Ishikawa (cell line): ENCODE data around the gene OTOL1.

Experiments
- CEBPB ChIP-seq: IDR thresholded peaks from 2 replicates; pipeline ENCODE4 v1.6.1; 2012
- CREB1 ChIP-seq: IDR thresholded peaks from 2 replicates; pipeline ENCODE4 v1.6.1; 2012; ENCODE audit warnings: low read depth
- EGR1 ChIP-seq: IDR thresholded peaks from 2 replicates; pipeline ENCODE4 v1.6.1; 2012
- EP300 ChIP-seq: IDR thresholded peaks from 2 replicates; pipeline ENCODE4 v1.6.1; 2012; ENCODE audit warnings: borderline replicate concordance
- FOXM1 ChIP-seq: IDR thresholded peaks from 2 replicates; pipeline ENCODE4 v1.6.1; 2012; ENCODE audit warnings: low read depth, borderline replicate concordance
- MAX ChIP-seq: IDR thresholded peaks from 2 replicates; pipeline ENCODE4 v1.6.1; 2012
- NFIC ChIP-seq: IDR thresholded peaks from 2 replicates; pipeline ENCODE4 v1.6.1; 2012
- RAD21 ChIP-seq: IDR thresholded peaks from 2 replicates; pipeline ENCODE4 v1.6.1; 2012; ENCODE audit warnings: low read depth
- REST ChIP-seq: IDR thresholded peaks from 2 replicates; pipeline ENCODE4 v1.6.1; 2012; ENCODE audit warnings: low read depth, mild to moderate bottlenecking
- TAF1 ChIP-seq: IDR thresholded peaks from 2 replicates; pipeline ENCODE4 v1.6.1; 2012; ENCODE audit warnings: low read depth, mild to moderate bottlenecking
- TCF12 ChIP-seq: IDR thresholded peaks from 2 replicates; pipeline ENCODE4 v1.6.1; 2012; ENCODE audit warnings: low read depth
- TEAD4 ChIP-seq: IDR thresholded peaks from 2 replicates; pipeline ENCODE4 v1.6.1; 2012
- USF1 ChIP-seq: IDR thresholded peaks from 2 replicates; pipeline ENCODE4 v1.6.1; 2012
- YY1 ChIP-seq: IDR thresholded peaks from 2 replicates; pipeline ENCODE4 v1.6.1; 2012; ENCODE audit warnings: low read depth
- ZBTB7A ChIP-seq: IDR thresholded peaks from 2 replicates; pipeline ENCODE4 v1.6.1; 2012; ENCODE audit warnings: low read depth

OTOL1 gene

GRCh38 chr3:161545824-161546223, 49.2 kb downstream of the OTOL1 start:
- TF ChIP-seq NFIC: no peak
- TF ChIP-seq CREB1: no peak
- no peak for TF ChIP-seq MAX
- no peak for TF ChIP-seq RAD21
- TF ChIP-seq TEAD4: no peak
- TF ChIP-seq ZBTB7A: no peak
- no peak for TF ChIP-seq FOXM1
- no peak for TF ChIP-seq TCF12
- no peak for TF ChIP-seq EGR1
- no peak for TF ChIP-seq YY1
- TF ChIP-seq REST: no peak
- TF ChIP-seq EP300: no peak
- TF ChIP-seq CEBPB: no peak
- TF ChIP-seq USF1: no peak
- TF ChIP-seq TAF1: no peak

- TF ChIP-seq MAX: no peak
- no peak for TF ChIP-seq CREB1
- TF ChIP-seq USF1: no peak
- TF ChIP-seq EP300: no peak
- no peak for TF ChIP-seq ZBTB7A
Measured at GRCh38 chr3:161548301-161548700, 51.7 kb downstream of the OTOL1 start.

- no peak for TF ChIP-seq NFIC
- no peak for TF ChIP-seq USF1
- no peak for TF ChIP-seq TEAD4
- no peak for TF ChIP-seq EGR1
- no peak for TF ChIP-seq CREB1
- no peak for TF ChIP-seq REST
- TF ChIP-seq CEBPB: no peak
- TF ChIP-seq TAF1: no peak
- no peak for TF ChIP-seq YY1
- no peak for TF ChIP-seq MAX
- no peak for TF ChIP-seq RAD21
- TF ChIP-seq TCF12: no peak
- no peak for TF ChIP-seq FOXM1
- no peak for TF ChIP-seq EP300
- no peak for TF ChIP-seq ZBTB7A
Measured at GRCh38 chr3:161549261-161549660, 52.7 kb downstream of the OTOL1 start.

GRCh38 chr3:161550491-161551195, 54.0 kb downstream of the OTOL1 start:
- TF ChIP-seq YY1 (no peak), TAF1 (no peak), EP300 (no peak), USF1 (no peak), CREB1 (no peak), NFIC (no peak), RAD21 (no peak), REST (no peak), EGR1 (no peak), CEBPB (no peak)
